Left hindlimb (tissue), 1 donor: ENCODE measurements around the gene ZNF768.
"Not testable (repeated sequence)": the region's sequence is repeated elsewhere in the genome, so short reads cannot be mapped to it uniquely, and the experiment has no call there.

Experiments
- DNase-seq: peaks from one replicate; pipeline ENCODE4 v3.0.0-alpha.2; 2018

Gene ZNF768

GRCh38 chr16:30532285-30533145 lies 6.1 kb upstream of the ZNF768 start:
- DNase-seq, result no peak

GRCh38 chr16:30530163-30531037 lies 4.0 kb upstream of the ZNF768 start:
- DNase-seq, result no peak

DNA sequence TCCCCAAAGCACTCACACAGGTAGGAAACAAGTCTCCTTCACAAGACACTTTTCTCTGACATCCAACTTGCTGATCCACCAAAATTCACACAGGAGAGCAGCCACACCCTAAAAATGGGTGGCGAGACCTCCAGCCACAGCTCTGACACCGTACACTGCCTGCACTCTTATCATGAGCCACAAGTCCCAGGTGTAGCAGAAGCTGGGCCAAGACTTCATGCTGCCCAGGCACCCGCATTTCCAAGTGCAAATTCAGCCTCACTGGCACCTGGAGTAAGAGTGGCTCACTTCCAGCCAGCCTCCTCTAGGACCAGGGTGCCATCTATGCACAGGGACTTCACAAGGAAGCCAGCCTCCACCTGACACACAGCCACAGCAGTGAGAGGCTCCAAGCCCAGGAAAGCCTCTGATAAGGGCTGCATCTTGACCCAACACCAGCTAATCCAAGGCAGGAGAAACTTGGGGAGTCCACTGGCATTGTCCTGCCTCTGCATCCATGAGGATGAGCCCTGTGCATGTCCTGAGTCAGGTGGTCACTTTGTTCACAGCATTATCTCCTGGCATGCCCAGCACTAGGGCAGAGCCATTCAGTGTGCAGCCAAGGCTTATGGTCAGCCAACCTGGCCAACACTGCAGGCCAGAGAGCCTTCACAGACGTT lies 2.6 kb upstream of the ZNF768 start:
- DNase-seq, result no peak

DNA sequence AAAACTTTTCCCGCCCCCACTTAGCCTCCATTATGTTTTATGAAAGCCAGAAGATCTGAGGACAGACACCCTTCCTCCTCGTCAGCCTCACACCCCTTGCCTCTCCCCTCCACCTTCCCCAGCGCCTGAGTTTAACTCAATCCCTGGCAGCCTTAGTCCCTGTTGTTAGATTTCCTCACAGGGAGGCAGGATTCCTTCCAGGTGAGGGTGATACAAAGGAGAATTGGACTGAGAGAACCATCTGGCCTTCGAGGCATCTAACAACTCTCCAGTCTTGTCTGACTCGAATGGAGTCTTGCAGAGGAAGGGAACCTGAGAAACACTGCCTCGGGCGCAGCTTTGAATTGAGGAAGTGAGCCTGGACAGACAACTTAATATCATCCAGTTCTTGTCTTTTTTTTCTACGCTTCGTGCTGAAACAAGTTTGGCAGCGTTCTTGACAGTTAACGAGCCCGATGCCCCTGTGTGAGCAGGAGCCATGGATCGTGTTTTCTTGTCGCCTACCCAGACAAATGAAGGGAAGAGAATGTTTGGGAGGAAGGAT lies 1.3 kb upstream of the ZNF768 start:
- no peak for DNase-seq

- peak; percentile 99 for DNase-seq
Observed at GRCh38 chr16:30526823-30527634, 663 bp upstream of the ZNF768 start.

- no peak for DNase-seq
Observed at GRCh38 chr16:30525844-30526136, 576 bp downstream of the ZNF768 start.

DNA sequence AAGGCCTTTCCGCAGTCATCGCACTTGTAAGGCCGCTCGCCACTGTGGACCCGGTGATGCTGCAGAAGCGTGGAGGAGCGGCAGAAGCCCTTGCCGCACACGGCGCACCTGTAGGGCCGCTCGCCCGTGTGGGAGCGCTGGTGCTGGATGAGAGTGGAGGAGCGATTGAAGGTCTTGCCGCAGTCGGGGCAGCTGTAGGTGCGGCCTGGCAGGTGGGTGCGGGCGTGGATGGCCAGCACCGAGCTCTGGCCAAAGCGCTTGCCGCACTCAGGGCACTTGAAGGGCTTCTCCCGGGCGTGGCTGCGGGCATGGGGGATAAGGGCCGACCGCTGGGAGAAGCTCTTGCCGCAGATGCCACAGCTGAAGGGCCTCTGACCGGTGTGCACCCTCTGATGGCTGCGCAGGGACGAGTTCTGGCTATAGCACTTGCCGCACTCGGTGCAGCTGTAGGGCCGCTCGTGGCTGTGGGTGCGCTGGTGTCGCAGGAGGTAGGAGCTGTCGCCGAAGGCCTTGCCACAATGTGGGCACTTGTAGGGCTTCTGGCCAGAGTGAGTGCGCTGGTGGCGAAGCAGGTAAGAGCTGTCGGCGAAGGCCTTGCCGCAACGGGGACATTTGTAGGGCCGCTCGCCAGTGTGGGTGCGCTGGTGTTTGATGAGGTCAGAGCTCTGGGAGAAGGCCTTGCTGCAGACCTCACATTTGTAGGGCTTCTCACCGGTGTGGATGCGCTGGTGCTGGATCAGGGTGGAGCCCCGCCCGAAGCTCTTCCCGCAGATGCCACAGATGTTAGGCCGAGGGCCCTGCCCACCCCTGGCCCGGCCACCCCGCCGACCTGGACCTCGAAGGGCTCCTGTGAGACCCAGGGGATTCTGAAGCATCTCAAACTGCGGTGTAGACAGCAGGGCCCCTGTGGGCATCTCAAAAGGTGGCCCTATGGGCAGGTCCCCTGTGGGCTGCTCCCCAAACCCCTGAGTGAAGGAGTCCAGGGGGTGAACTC lies 1.5 kb downstream of the ZNF768 start:
- no peak for DNase-seq

DNA sequence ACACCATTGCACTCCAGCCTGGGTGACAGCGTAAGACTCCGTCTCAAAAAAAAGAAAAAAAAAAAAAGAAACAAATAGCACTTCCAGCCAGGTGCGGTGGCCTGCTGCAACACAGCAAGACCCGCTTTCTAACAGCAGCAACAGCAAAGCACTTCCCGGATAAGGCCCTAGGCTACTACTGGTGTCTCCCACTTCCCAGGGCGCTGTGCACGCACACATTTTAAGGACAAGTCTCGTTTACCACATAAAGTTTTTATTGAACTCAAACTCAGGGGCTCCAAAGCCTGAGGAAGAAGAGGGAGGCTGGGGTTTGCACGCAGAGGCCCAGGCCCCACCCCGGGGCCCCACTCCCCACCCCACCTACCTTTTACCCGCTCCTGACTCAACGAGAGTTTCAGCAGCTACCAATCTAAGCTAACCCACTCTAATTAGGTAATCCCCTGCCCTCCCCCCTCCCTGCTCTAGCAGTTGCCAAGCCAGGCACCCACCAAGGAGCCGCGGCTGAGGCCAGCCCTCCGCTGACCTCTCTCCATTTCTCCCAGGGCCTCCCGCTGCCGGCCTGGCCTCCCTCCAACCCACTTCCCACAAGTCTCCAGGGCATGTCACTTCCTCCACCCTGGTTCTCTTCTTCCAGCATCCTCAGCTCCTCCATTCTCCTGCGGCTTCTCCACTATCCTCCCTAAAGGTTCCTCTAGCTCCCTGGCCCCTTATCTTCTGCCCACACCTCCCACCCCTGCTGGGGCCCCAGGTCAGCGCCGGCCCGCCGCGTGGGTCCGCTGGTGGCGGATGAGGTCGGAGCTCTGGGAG lies 2.4 kb downstream of the ZNF768 start:
- no peak for DNase-seq

DNA sequence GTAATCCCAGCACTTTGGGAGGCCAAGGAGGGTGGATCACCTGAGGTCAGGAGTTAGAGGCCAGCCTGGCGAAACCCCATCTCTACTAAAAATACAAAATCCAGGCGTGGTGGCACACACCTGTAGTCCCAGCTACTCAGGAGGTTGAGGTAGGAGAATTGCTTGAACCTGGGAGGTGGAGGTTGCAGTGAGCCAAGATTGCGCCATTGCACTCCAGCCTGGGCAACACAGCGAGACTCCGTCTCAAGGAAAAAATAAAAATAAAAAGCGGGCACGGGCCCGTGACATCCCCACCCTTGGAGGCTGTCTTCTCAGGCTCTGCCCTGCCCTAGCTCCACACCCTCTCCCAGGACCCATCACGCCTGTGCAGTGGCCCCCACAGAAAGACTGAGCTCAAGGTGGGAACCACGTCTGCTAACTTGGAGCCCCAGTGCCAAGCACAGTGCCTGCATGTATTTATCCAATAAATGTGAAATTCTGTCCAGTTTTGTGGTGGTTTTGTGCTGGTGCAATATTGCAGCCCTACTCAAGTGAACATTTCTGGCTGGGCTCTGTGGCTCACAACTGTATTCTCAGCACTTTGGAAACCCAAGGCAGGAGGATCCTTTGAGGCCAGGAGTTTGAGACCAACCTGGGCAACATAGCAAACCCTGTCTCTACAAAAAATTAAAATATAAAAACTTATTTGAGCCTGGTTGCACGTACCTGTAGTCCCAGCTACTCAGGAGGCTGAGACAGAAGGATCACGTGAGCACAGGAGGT lies 3.5 kb downstream of the ZNF768 start:
- DNase-seq, result not testable (repeated sequence)

GRCh38 chr16:30521873-30522641 lies 4.3 kb downstream of the ZNF768 start:
- no peak for DNase-seq

DNA sequence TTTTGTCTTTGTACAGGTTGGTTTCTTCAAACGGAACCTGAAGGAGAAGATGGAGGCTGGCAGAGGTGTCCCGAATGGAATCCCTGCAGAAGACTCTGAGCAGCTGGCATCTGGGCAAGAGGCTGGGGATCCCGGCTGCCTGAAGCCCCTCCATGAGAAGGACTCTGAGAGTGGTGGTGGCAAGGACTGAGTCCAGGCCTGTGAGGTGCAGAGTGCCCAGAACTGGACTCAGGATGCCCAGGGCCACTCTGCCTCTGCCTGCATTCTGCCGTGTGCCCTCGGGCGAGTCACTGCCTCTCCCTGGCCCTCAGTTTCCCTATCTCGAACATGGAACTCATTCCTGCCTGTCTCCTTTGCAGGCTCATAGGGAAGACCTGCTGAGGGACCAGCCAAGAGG lies 4.9 kb downstream of the ZNF768 start:
- DNase-seq, result no peak

DNA sequence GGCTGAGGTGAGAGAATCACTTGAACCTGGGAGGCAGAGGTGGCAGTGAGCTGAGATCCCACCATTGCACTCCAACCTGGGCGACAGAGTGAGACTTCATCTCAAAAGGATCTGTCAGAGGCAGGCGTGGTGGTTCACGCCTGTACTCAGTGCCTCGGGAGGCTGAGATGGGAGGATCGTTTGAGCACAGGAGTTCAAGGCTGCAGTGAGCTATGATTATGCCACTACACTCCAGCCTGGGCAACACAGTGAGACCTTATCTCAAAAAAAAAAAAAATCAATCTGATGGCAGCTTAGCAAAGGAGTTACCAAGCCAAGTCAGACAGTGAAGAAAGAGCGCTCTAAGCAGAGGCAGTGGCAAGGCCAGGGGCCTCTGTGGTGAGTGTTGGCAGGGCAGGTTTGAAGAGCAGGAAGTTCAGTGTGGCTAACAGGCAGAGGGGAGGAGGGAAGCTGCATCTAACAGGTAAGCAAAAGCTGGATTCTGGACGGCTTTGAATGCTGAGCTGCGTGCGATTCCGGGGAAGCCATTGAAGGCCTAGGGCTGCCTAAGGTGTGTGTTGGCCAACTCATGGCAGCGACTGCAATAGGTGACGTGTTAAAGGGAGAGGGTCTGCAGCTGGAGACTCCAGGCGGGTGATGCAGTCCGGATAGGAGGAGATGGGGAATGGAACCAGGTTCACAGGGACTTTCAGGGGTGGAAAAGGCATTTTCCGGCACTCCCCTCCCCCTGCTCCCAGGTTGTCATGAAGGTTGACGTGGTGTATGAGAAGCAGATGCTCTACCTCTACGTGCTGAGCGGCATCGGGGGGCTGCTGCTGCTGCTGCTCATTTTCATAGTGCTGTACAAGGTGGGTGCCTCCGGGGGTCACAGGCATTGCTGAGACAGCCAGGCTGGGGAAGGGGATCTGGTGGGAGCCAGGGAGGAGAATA lies 7.0 kb downstream of the ZNF768 start:
- no peak for DNase-seq

- DNase-seq, result no peak
Observed at GRCh38 chr16:30518552-30518951, 7.8 kb downstream of the ZNF768 start.

- no peak for DNase-seq
Observed at GRCh38 chr16:30515275-30515674, 11.1 kb downstream of the ZNF768 start.

GRCh38 chr16:30511509-30511908 lies 14.9 kb downstream of the ZNF768 start:
- DNase-seq, result no peak

DNA sequence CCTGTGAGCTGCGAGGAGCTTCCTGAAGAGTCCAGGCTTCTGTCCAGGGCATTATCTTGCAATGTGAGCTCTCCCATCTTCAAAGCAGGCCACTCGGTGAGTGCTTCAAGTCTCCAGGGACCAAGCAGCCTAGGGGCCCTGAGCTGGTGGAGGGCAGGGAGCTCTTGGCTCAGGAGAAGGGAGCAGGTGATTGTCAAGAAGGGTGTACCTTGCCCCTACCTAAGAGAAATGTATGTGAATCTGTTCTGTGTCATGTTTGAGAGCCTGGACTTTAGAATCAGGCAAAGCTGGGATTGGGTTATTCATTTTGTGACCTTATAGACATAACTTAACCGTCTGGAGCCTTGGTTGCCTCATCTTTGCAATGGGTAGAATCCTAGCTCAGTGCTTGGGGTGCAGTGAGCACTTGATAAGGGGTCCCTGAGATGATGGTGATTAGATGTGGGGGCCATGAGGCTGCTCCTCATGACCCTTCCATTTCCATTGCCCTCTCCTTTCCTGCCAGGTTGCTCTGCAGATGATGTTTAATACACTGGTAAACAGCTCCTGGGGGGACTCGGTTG lies 15.9 kb downstream of the ZNF768 start:
- no peak for DNase-seq
